HG03342 (cell line): ENCODE measurements around the gene LCA5L.
"Not testable (repeated sequence)": the region's sequence is repeated elsewhere in the genome, so short reads cannot be mapped to it uniquely, and the experiment has no call there.

ENCODE experiments used
- ATAC-seq: cut with Tn5 transposase; IDR thresholded peaks from one replicate; pipeline ENCODE4 v1.9.1; 2021; ENCODE audit warnings: mild to moderate bottlenecking, moderate library complexity; ENCODE audit not compliant: unreplicated experiment

LCA5L gene

GRCh38 chr21:39452207-39452969 lies 6.8 kb upstream of the LCA5L start:
- no peak for ATAC-seq

- no peak for ATAC-seq
Measured at GRCh38 chr21:39451332-39452206, 6.0 kb upstream of the LCA5L start, which contains the start of gene SH3BGR. TSS of gene SH3BGR (plus strand) at chr21:39451970. CDS start at chr21:39452097, 127 bp downstream.

GRCh38 chr21:39447264-39447663 lies 1.7 kb upstream of the LCA5L start:
- ATAC-seq = no peak

GRCh38 chr21:39444421-39445180 lies 977 bp downstream of the LCA5L start:
- peak; percentile 2 for ATAC-seq

GRCh38 chr21:39441502-39442475 lies 3.8 kb downstream of the LCA5L start:
- peak; percentile 32 for ATAC-seq

GRCh38 chr21:39439232-39439631 lies 6.3 kb downstream of the LCA5L start:
- ATAC-seq = no peak

- ATAC-seq = no peak
Measured at GRCh38 chr21:39434950-39435349, 10.6 kb downstream of the LCA5L start.

GRCh38 chr21:39430954-39431353 lies 14.6 kb downstream of the LCA5L start:
- no peak for ATAC-seq

- no peak for ATAC-seq
Measured at GRCh38 chr21:39430457-39430856, 15.1 kb downstream of the LCA5L start.

- no peak for ATAC-seq
Measured at GRCh38 chr21:39430016-39430415, 15.6 kb downstream of the LCA5L start.

- no peak for ATAC-seq
Measured at GRCh38 chr21:39429445-39429844, 16.1 kb downstream of the LCA5L start.

- ATAC-seq = no peak
Measured at GRCh38 chr21:39422527-39423241, 22.9 kb downstream of the LCA5L start.

- not testable (repeated sequence) for ATAC-seq
Measured at GRCh38 chr21:39419204-39419603, 26.4 kb downstream of the LCA5L start.

- no peak for ATAC-seq
Measured at GRCh38 chr21:39406065-39406464, 39.5 kb downstream of the LCA5L start.

- ATAC-seq = no peak
Measured at GRCh38 chr21:39400173-39400572, 45.4 kb downstream of the LCA5L start.

- no peak for ATAC-seq
Measured at GRCh38 chr21:39397646-39398385, 47.8 kb downstream of the LCA5L start.

- no peak for ATAC-seq
Measured at GRCh38 chr21:39392981-39393380, 52.6 kb downstream of the LCA5L start.

GRCh38 chr21:39390212-39390765 lies 55.3 kb downstream of the LCA5L start:
- ATAC-seq = no peak
